HepG2 (cell line): ENCODE data around the gene AFF1. TPM values are rescaled to one million over a fixed set of nuclear protein-coding genes. Genes with fewer than 3 reads are reported as not detected.

Experiments
- ATAC-seq: fragments of 200-7000 bp; cut with Tn5 transposase; 3 replicates; pipeline ENCODE4 v1.9.1; 2020; ENCODE audit warnings: mild to moderate bottlenecking, moderate library complexity
- BruUV-seq: library from RNA; stranded (reverse); fragments of 400-500 nt; replicated peaks from 2 replicates; lab custom pipeline; 2021; lab: Mats Ljungman, UMichigan
- CTCF ChIA-PET: fragments of 300-600 bp; formaldehyde crosslinking; extraction: SDS; loops from one replicate; lab custom pipeline; 2021; ENCODE audit warnings: low total read pairs, inconsistent platforms, low intra/inter-chr PET ratio; lab: Yijun Ruan, JAX
- POLR2A ChIA-PET: fragments of 350-600 bp; sonication (Branson Sonifier 250); formaldehyde crosslinking; loops from one replicate; lab custom pipeline; 2020; ENCODE audit warnings: antibody characterized with exemption, inconsistent platforms; lab: Yijun Ruan, JAX
- DNase-seq: peaks from one replicate; pipeline ENCODE4 v3.0.0-alpha.2; 2015; ENCODE audit warnings: low spot score
- FAIRE-seq: peaks from 3 replicates; lab custom pipeline; 2011; peaks lifted over from hg19 to GRCh38; lab: Jason Lieb, UNC
- H2AFZ ChIP-seq: one replicate; pipeline ENCODE4 v1.6.1; 2011; ENCODE audit warnings: low read length, inconsistent platforms
- H3K27ac ChIP-seq: fragments of 300-600 bp; 3 replicates; pipeline ENCODE4 v1.8.0; 2011; ENCODE audit warnings: mixed run types, mild to moderate bottlenecking, mixed read lengths, low read length, inconsistent platforms; ENCODE audit not compliant: insufficient read depth; ENCODE audit errors: extremely low read length
- H3K27me3 ChIP-seq, 2 experiments: fragments of 200-600 bp in 1 of 2; 2 replicates in 1 of 2; 3 replicates in 1 of 2; pipeline versions ENCODE4 v1.6.0 to v1.8.0; 2011; ENCODE audit warnings: low read length in 2 of 2, mild to moderate bottlenecking in 2 of 2, moderate library complexity in 2 of 2, inconsistent platforms in 1 of 2; ENCODE audit not compliant: insufficient read depth in 2 of 2, control insufficient read depth in 1 of 2
- H3K36me3 ChIP-seq, 2 experiments: fragments of 200-600 bp in 1 of 2; replicated peaks in 1 of 2; 2 replicates in 1 of 2; 3 replicates in 1 of 2; pipeline versions ENCODE4 v1.5.1 to v1.8.0; 2011; ENCODE audit warnings: low read length in 2 of 2, inconsistent platforms in 1 of 2; ENCODE audit not compliant: insufficient read depth in 2 of 2, control insufficient read depth in 1 of 2
- H3K4me1 ChIP-seq: 2 replicates; pipeline ENCODE4 v1.5.1; 2012; ENCODE audit warnings: low read length, inconsistent platforms; ENCODE audit not compliant: insufficient read depth
- H3K4me2 ChIP-seq: 2 replicates; pipeline ENCODE4 v1.6.0; 2011; ENCODE audit warnings: low read depth, low read length, inconsistent platforms
- H3K4me3 ChIP-seq, 3 experiments: fragments of 200-600 bp in 1 of 3; sonication (generic), shearing (Covaris generic) in 1 of 3; replicated peaks in 1 of 3; 2 replicates each; pipeline ENCODE4 v1.5.1; 2011 to 2016; ENCODE audit warnings: low read length in 3 of 3, inconsistent platforms in 2 of 3, low read depth in 2 of 3, mild to moderate bottlenecking in 2 of 3, control low read depth in 1 of 3, mixed read lengths in 1 of 3; ENCODE audit not compliant: insufficient read depth in 1 of 3
- H3K79me2 ChIP-seq: one replicate; pipeline ENCODE4 v1.6.1; 2011; ENCODE audit warnings: low read length, inconsistent platforms; ENCODE audit not compliant: insufficient read depth
- H3K9ac ChIP-seq: 2 replicates; pipeline ENCODE4 v1.6.0; 2011; ENCODE audit warnings: mild to moderate bottlenecking, low read depth, low read length, inconsistent platforms; ENCODE audit not compliant: insufficient read depth
- H3K9me3 ChIP-seq: 2 replicates; pipeline ENCODE4 v1.5.1; 2012; ENCODE audit warnings: mild to moderate bottlenecking, low read length
- H4K20me1 ChIP-seq: 2 replicates; pipeline ENCODE4 v1.6.0; 2011; ENCODE audit warnings: inconsistent platforms, mild to moderate bottlenecking, low read length, moderate library complexity; ENCODE audit not compliant: insufficient read depth
- ARNT ChIP-seq: fragments of 450-650 bp; IDR thresholded peaks from 2 replicates; pipeline ENCODE4 v1.6.1; 2017
- BCL6 ChIP-seq: IDR thresholded peaks from 2 replicates; pipeline ENCODE4 v1.6.1; 2016; ENCODE audit warnings: missing genetic modification reagents, missing compliant biosample characterization
- BRCA1 ChIP-seq: sonication (generic); formaldehyde crosslinking; IDR thresholded peaks from 2 replicates; pipeline ENCODE4 v1.4.0; 2020; ENCODE audit warnings: missing genetic modification reagents
- HMGA1 ChIP-seq: sonication (generic); formaldehyde crosslinking; conservative IDR thresholded peaks from 2 replicates; pipeline ENCODE4 v1.4.0; 2020; ENCODE audit warnings: missing genetic modification reagents
- NFKBIZ ChIP-seq: IDR thresholded peaks from 2 replicates; pipeline ENCODE4 v1.6.1; 2018; ENCODE audit warnings: missing genetic modification reagents, missing compliant biosample characterization
- SETDB1 ChIP-seq: sonication (generic); formaldehyde crosslinking; IDR thresholded peaks from 2 replicates; pipeline ENCODE4 v1.5.1; 2020; ENCODE audit warnings: missing genetic modification reagents, mild to moderate bottlenecking, borderline replicate concordance
- SMAD1 ChIP-seq: sonication (generic); formaldehyde crosslinking; IDR thresholded peaks from 2 replicates; pipeline ENCODE4 v1.4.0; 2020; ENCODE audit warnings: missing genetic modification reagents, low read depth, mild to moderate bottlenecking, borderline replicate concordance
- SPEN ChIP-seq: sonication (generic); formaldehyde crosslinking; IDR thresholded peaks from 2 replicates; pipeline ENCODE4 v1.5.1; 2020; ENCODE audit warnings: low read depth, mild to moderate bottlenecking, missing genetic modification reagents
- ZC3H13 ChIP-seq: sonication (generic); formaldehyde crosslinking; IDR thresholded peaks from 2 replicates; pipeline ENCODE4 v1.8.1; 2023; ENCODE audit warnings: mild to moderate bottlenecking, missing genetic modification reagents, moderate library complexity
- ZNF138 ChIP-seq: sonication (generic); formaldehyde crosslinking; IDR thresholded peaks from 2 replicates; pipeline ENCODE4 v1.5.0; 2020; ENCODE audit warnings: mild to moderate bottlenecking, low read depth, missing genetic modification reagents
- ZNF34 ChIP-seq: sonication (generic); formaldehyde crosslinking; IDR thresholded peaks from 2 replicates; pipeline ENCODE4 v1.4.0; 2020; ENCODE audit warnings: mild to moderate bottlenecking, missing genetic modification reagents, borderline replicate concordance
- ZNF746 ChIP-seq: sonication (generic); formaldehyde crosslinking; IDR thresholded peaks from 2 replicates; pipeline ENCODE4 v1.8.0; 2022; ENCODE audit warnings: mild to moderate bottlenecking, missing genetic modification reagents
- WGBS: methylation state at CpG from one replicate; pipeline ENCODE4 v1.1.6; 2017; ENCODE audit warnings: low lambda C conversion rate; 5-methylcytosine and 5-hydroxymethylcytosine counted together
- in situ Hi-C: cut with HindIII; loops from 2 replicates; pipeline ENCODE4 v1.10.0; 2017; ENCODE audit warnings: low pct_unique_long_range_greater_than_20kb; ENCODE audit not compliant: extremely low pct_ligation_motif_present
- intact Hi-C: fragments of 100-400 bp; cut with micrococcal nuclease; formaldehyde crosslinking; loops from one replicate; pipeline ENCODE4 v1.10.0; 2022; ENCODE audit not compliant: unreplicated experiment
- polyA plus RNA-seq, 8 experiments: library from polyadenylated mRNA; depleted of rRNA in 3 of 8; stranded (reverse) in 7 of 8; unstranded in 1 of 8; fragments of >200 nt; fragmentation: Illumina TruSeq in 4 of 8; extraction: Trizol in 4 of 8; gene quantifications; 2 replicates each; pipeline versions ENCODE4 v1.2.1 to v1.2.3, GENCODE V29; 2011 to 2016; ENCODE audit warnings: low read depth in 4 of 8, missing spikeins in 1 of 8, mixed read lengths in 1 of 8; ENCODE audit not compliant: insufficient read depth in 1 of 8
- total RNA-seq, 5 experiments: library from RNA; depleted of rRNA; stranded (reverse); fragments of >200 nt; fragmentation: Illumina TruSeq; extraction: Trizol; gene quantifications; 2 replicates each; pipeline ENCODE4 v1.2.3, GENCODE V29; 2016; ENCODE audit warnings: low read depth in 1 of 5
- TF ChIP-seq, protein P1 (sequence below): fragments of 450-650 bp; IDR thresholded peaks from 2 replicates; pipeline ENCODE4 v1.6.1; 2016
- TF ChIP-seq, protein P2 (sequence below), 2 experiments: fragments of 450-650 bp in 1 of 2; sonication (generic) in 1 of 2; formaldehyde crosslinking; IDR thresholded peaks; 2 replicates each; pipeline versions ENCODE4 v1.5.0 to v1.8.0; 2020 to 2022; ENCODE audit warnings: mild to moderate bottlenecking in 1 of 2, missing genetic modification reagents in 1 of 2
- TF ChIP-seq, protein P3 (sequence below): sonication (generic); formaldehyde crosslinking; IDR thresholded peaks from 2 replicates; pipeline ENCODE4 v1.4.0; 2020; ENCODE audit warnings: missing genetic modification reagents, low read depth, mild to moderate bottlenecking, borderline replicate concordance

The AFF1 gene
- total and polyA plus RNA-seq, 2 of the 13 experiments (the other 11 are each of a cell fraction or from before 2014, with no cell fraction given), result 15.5 to 15.9 TPM

DNA sequence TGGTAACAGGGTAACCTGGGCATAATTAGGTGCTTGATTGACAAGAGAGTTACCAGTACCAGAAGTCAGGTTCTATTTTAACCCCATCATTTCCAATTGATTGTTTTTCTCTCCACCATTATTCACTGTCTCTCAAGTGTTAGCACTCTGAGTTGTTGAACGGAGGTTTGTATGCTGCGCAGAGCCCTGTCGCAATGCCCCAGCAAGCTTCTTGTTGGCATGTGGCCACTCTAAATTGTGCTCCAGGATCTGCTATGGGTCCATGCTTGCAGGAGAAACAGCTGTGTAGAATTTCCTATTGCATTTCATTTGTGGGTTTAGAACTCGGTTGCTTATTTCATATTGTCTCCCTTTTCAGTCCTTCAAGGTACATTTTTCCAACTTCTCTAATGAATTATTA, 187.4 kb downstream of the AFF1 start:
- Histone ChIP-seq H3K4me2 (no peak overlapping the region), H3K9me3 (no peaks in the 10 kb centered on the region), H3K79me2 (peaks cover 3% of the 10 kb centered on the region), H4K20me1 (no peaks in the 10 kb centered on the region), H2AFZ (no peak overlapping the region), H3K4me3 (no peak overlapping the region), H3K9ac (no peak overlapping the region), H3K4me1 (peaks cover 24% of the 10 kb centered on the region), H3K27ac (no peak overlapping the region), H3K27me3 (no peaks in the 10 kb centered on the region), H3K36me3 (peaks cover 12 to 63% of the 10 kb centered on the region in 2 experiments)
- WGBS, result 98% methylated on average over 4 of the region's 4 CpGs
- DNase-seq (no peak), FAIRE-seq (no peak), ATAC-seq (no peak)
- BruUV-seq, result no TSS peak
- TF ChIP-seq, protein P1, sequence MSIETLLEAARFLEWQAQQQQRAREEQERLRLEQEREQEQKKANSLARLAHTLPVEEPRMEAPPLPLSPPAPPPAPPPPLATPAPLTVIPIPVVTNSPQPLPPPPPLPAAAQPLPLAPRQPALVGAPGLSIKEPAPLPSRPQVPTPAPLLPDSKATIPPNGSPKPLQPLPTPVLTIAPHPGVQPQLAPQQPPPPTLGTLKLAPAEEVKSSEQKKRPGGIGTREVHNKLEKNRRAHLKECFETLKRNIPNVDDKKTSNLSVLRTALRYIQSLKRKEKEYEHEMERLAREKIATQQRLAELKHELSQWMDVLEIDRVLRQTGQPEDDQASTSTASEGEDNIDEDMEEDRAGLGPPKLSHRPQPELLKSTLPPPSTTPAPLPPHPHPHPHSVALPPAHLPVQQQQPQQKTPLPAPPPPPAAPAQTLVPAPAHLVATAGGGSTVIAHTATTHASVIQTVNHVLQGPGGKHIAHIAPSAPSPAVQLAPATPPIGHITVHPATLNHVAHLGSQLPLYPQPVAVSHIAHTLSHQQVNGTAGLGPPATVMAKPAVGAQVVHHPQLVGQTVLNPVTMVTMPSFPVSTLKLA, result no peak
- TF ChIP-seq ZC3H13 (CRISPR knock-in tag) (no peak), ARNT (no peak), ZNF34 (CRISPR knock-in tag) (no peak), BRCA1 (CRISPR knock-in tag) (no peak)
- POLR2A ChIA-PET, result no interaction called here
- CTCF ChIA-PET, result no interaction called here
- in situ Hi-C loops (no loop called here), intact Hi-C loops (no loop called here)

DNA sequence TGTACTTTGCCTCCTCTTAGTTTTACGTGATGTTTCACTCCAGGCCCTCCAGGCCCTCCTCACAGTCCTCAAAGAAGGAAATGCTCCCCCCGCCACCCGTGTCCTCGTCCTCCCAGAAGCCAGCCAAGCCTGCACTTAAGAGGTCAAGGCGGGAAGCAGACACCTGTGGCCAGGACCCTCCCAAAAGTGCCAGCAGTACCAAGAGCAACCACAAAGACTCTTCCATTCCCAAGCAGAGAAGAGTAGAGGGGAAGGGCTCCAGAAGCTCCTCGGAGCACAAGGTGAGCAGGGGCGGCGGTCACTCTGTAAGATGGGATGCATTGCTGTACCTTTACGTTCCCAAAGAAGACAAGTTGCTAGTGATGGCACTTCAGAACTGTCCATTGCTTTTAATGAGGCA, 191.2 kb downstream of the AFF1 start:
- ATAC-seq, result peak; percentile 44
- ChIA-PET CTCF (no interaction called here), POLR2A (no interaction called here)
- Histone ChIP-seq H3K27me3 (no peaks in the 10 kb centered on the region), H3K4me2 (no peak overlapping the region), H3K9ac (no peak overlapping the region), H4K20me1 (no peaks in the 10 kb centered on the region), H3K36me3 (peaks cover 16 to 74% of the 10 kb centered on the region in 2 experiments), H3K9me3 (no peaks in the 10 kb centered on the region), H3K4me1 (peaks cover 9% of the 10 kb centered on the region; the same call in 1 of the 2 replicates), H3K79me2 (peaks cover 3% of the 10 kb centered on the region), H2AFZ (no peak overlapping the region), H3K27ac (no peak overlapping the region), H3K4me3 (no peak overlapping the region)
- no peak for DNase-seq
- WGBS, result 96% methylated on average over 9 of the region's 9 CpGs
- no peak for FAIRE-seq
- no TSS peak for BruUV-seq
- in situ Hi-C loops (loop anchor here (25.0 kb wide), 1 partner anchor 336 kb away; no protein-coding TSS in a partner anchor), intact Hi-C loops (no loop called here)
- TF ChIP-seq ZNF746 (CRISPR knock-in tag), result no peak
- no peak for TF ChIP-seq SMAD1 (CRISPR knock-in tag)
- no peak for TF ChIP-seq ZNF138 (CRISPR knock-in tag)
- no peak for TF ChIP-seq BCL6
- TF ChIP-seq NFKBIZ (CRISPR knock-in tag), result no peak
- TF ChIP-seq HMGA1 (CRISPR knock-in tag), result no peak
- TF ChIP-seq, protein P2, sequence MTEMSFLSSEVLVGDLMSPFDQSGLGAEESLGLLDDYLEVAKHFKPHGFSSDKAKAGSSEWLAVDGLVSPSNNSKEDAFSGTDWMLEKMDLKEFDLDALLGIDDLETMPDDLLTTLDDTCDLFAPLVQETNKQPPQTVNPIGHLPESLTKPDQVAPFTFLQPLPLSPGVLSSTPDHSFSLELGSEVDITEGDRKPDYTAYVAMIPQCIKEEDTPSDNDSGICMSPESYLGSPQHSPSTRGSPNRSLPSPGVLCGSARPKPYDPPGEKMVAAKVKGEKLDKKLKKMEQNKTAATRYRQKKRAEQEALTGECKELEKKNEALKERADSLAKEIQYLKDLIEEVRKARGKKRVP (CRISPR knock-in tag; IDR thresholded peaks at IDR 0.05), result no peak
- TF ChIP-seq SPEN (CRISPR knock-in tag), result no peak
- TF ChIP-seq, protein P3, sequence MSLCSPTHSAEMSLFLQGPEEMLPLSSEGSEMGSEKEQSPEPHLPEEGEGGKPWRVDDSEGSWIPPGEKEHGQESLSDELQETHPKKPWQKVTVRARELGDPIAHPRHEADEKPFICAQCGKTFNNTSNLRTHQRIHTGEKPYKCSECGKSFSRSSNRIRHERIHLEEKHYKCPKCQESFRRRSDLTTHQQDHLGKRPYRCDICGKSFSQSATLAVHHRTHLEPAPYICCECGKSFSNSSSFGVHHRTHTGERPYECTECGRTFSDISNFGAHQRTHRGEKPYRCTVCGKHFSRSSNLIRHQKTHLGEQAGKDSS (CRISPR knock-in tag), result no peak
- no peak for TF ChIP-seq SETDB1 (CRISPR knock-in tag)
